GM18873 (cell line): ENCODE results near the gene BFSP2.
A peak's percentile ranks its signal among the peaks of the same experiment; 100 is the strongest.

Source experiments
- ATAC-seq: cut with Tn5 transposase; IDR thresholded peaks from one replicate; pipeline ENCODE4 v1.9.1; 2021; ENCODE audit warnings: mild to moderate bottlenecking, moderate library complexity, moderate number of reproducible peaks; ENCODE audit not compliant: unreplicated experiment, low FRiP score

Gene BFSP2

GRCh38 chr3:133412183-133413132, 12.6 kb downstream of the BFSP2 start:
- ATAC-seq = no peak

GRCh38 chr3:133413161-133414020, 13.5 kb downstream of the BFSP2 start:
- no peak for ATAC-seq

GRCh38 chr3:133414021-133414392, 14.2 kb downstream of the BFSP2 start:
- ATAC-seq = no peak

GRCh38 chr3:133418361-133418760, 18.5 kb downstream of the BFSP2 start:
- ATAC-seq = no peak

GRCh38 chr3:133419151-133419909, 19.5 kb downstream of the BFSP2 start:
- ATAC-seq = no peak

- ATAC-seq = peak; percentile 62
Measured at GRCh38 chr3:133424937-133425869, 25.3 kb downstream of the BFSP2 start.

- ATAC-seq = no peak
Measured at GRCh38 chr3:133425898-133426297, 26.0 kb downstream of the BFSP2 start.

GRCh38 chr3:133426721-133427120, 26.9 kb downstream of the BFSP2 start:
- no peak for ATAC-seq

GRCh38 chr3:133428552-133428951, 28.7 kb downstream of the BFSP2 start:
- ATAC-seq = no peak

- no peak for ATAC-seq
Measured at GRCh38 chr3:133429063-133429462, 29.2 kb downstream of the BFSP2 start.

- no peak for ATAC-seq
Measured at GRCh38 chr3:133439563-133439962, 39.7 kb downstream of the BFSP2 start.

GRCh38 chr3:133440652-133441051, 40.8 kb downstream of the BFSP2 start:
- no peak for ATAC-seq

- ATAC-seq = peak; percentile 63
Measured at GRCh38 chr3:133441867-133442270, 42.0 kb downstream of the BFSP2 start.

GRCh38 chr3:133442518-133442917, 42.7 kb downstream of the BFSP2 start:
- no peak for ATAC-seq

- ATAC-seq = no peak
Measured at GRCh38 chr3:133443649-133444422, 44.0 kb downstream of the BFSP2 start.

GRCh38 chr3:133444423-133444774, 44.5 kb downstream of the BFSP2 start:
- no peak for ATAC-seq

GRCh38 chr3:133445108-133445507, 45.3 kb downstream of the BFSP2 start:
- ATAC-seq = no peak

GRCh38 chr3:133447750-133448477, 48.1 kb downstream of the BFSP2 start:
- ATAC-seq = no peak
